ENCODE measurements around the gene ST6GALNAC3. TPM values are rescaled to one million over a fixed set of nuclear protein-coding genes. Genes with fewer than 3 reads are reported as not detected.

The ST6GALNAC3 gene
- total RNA-seq, 1 experiment from 2014 or later, result 0.82 TPM

- POLR2A ChIA-PET, result no interaction called here
- intact Hi-C loops (cut with micrococcal nuclease), result no loop called here
- H3K4me3 Mint-ChIP-seq (ENCODE audit: unreplicated experiment), result no peak overlapping the region
- DNase-seq (ENCODE audit: unreplicated experiment), result no peak
- no peak overlapping the region for H3K27ac Mint-ChIP-seq (ENCODE audit: low read depth, unreplicated experiment)
- no peak for TF ChIP-seq CTCF (IDR thresholded peaks at IDR 0.05; ENCODE audit: unreplicated experiment)
- CTCF ChIA-PET, result interaction anchor here (1.3 kb wide), 1 partner anchor 33 kb away, joined by 4 read pairs; no protein-coding TSS in a partner anchor
- H3K36me3 Mint-ChIP-seq (ENCODE audit: insufficient read depth, unreplicated experiment), result no peaks in the 10 kb centered on the region
- no peaks in the 10 kb centered on the region for H3K4me1 Mint-ChIP-seq (ENCODE audit: insufficient read depth, unreplicated experiment)
- no peaks in the 10 kb centered on the region for H3K9me3 Mint-ChIP-seq (ENCODE audit: unreplicated experiment)
- H3K27me3 Mint-ChIP-seq (ENCODE audit: insufficient read depth, unreplicated experiment), result no peaks in the 10 kb centered on the region
- BruUV-seq (replicated peaks), result no TSS peak
Measured at GRCh38 chr1:76611770-76612445, 537.4 kb downstream of the ST6GALNAC3 start.

GRCh38 chr1:76613886-76614285 lies 539.3 kb downstream of the ST6GALNAC3 start:
- DNase-seq (ENCODE audit: unreplicated experiment), result no peak
- Mint-ChIP-seq H3K4me1 (ENCODE audit: insufficient read depth, unreplicated experiment) (no peaks in the 10 kb centered on the region), H3K27ac (ENCODE audit: low read depth, unreplicated experiment) (no peak overlapping the region), H3K27me3 (ENCODE audit: insufficient read depth, unreplicated experiment) (no peaks in the 10 kb centered on the region), H3K4me3 (ENCODE audit: unreplicated experiment) (no peak overlapping the region), H3K36me3 (ENCODE audit: insufficient read depth, unreplicated experiment) (no peaks in the 10 kb centered on the region), H3K9me3 (ENCODE audit: unreplicated experiment) (no peaks in the 10 kb centered on the region)
- no peak for TF ChIP-seq CTCF (IDR thresholded peaks at IDR 0.05; ENCODE audit: unreplicated experiment)
- CTCF ChIA-PET, result no interaction called here
- POLR2A ChIA-PET, result no interaction called here
- intact Hi-C loops (cut with micrococcal nuclease), result no loop called here
- BruUV-seq (replicated peaks), result no TSS peak

- H3K9me3 Mint-ChIP-seq (ENCODE audit: unreplicated experiment), result no peaks in the 10 kb centered on the region
- POLR2A ChIA-PET, result interaction anchor here (0.8 kb wide), 1 partner anchor 154 kb away, joined by 3 read pairs; no protein-coding TSS in a partner anchor
- H3K27ac Mint-ChIP-seq (ENCODE audit: low read depth, unreplicated experiment), result no peak overlapping the region
- no peaks in the 10 kb centered on the region for H3K4me1 Mint-ChIP-seq (ENCODE audit: insufficient read depth, unreplicated experiment)
- CTCF ChIA-PET, result interaction anchor here (0.6 to 1.1 kb wide), 2 partner anchors 12 to 57 kb away, joined by 3 read pairs; no protein-coding TSS in a partner anchor
- no peaks in the 10 kb centered on the region for H3K27me3 Mint-ChIP-seq (ENCODE audit: insufficient read depth, unreplicated experiment)
- intact Hi-C loops (cut with micrococcal nuclease), result no loop called here
- DNase-seq (ENCODE audit: unreplicated experiment), result no peak
- BruUV-seq (replicated peaks), result no TSS peak
- H3K4me3 Mint-ChIP-seq (ENCODE audit: unreplicated experiment), result no peak overlapping the region
- no peaks in the 10 kb centered on the region for H3K36me3 Mint-ChIP-seq (ENCODE audit: insufficient read depth, unreplicated experiment)
- no peak for TF ChIP-seq CTCF (IDR thresholded peaks at IDR 0.05; ENCODE audit: unreplicated experiment)
Measured at GRCh38 chr1:76615253-76616035, 540.9 kb downstream of the ST6GALNAC3 start.

- Mint-ChIP-seq H3K27me3 (ENCODE audit: insufficient read depth, unreplicated experiment) (no peaks in the 10 kb centered on the region), H3K9me3 (ENCODE audit: unreplicated experiment) (no peaks in the 10 kb centered on the region), H3K4me3 (ENCODE audit: unreplicated experiment) (no peak overlapping the region), H3K36me3 (ENCODE audit: insufficient read depth, unreplicated experiment) (no peaks in the 10 kb centered on the region), H3K4me1 (ENCODE audit: insufficient read depth, unreplicated experiment) (no peaks in the 10 kb centered on the region), H3K27ac (ENCODE audit: low read depth, unreplicated experiment) (no peak overlapping the region)
- POLR2A ChIA-PET, result interaction anchor here (0.6 to 0.7 kb wide), 2 partner anchors 76 to 597 kb away, joined by 3 read pairs; no protein-coding TSS in a partner anchor
- no peak for DNase-seq (ENCODE audit: unreplicated experiment)
- no TSS peak for BruUV-seq (replicated peaks)
- intact Hi-C loops (cut with micrococcal nuclease), result no loop called here
- CTCF ChIA-PET, result no interaction called here
- TF ChIP-seq CTCF (IDR thresholded peaks at IDR 0.05; ENCODE audit: unreplicated experiment), result no peak
Measured at GRCh38 chr1:76620371-76620770, 545.8 kb downstream of the ST6GALNAC3 start.

Measured in MCF 10A (cell line).